ENCODE measurements around the gene IGFL1. TPM values are rescaled to one million over a fixed set of nuclear protein-coding genes. Genes with fewer than 3 reads are reported as not detected.
"Not testable (repeated sequence)": the region's sequence is repeated elsewhere in the genome, so short reads cannot be mapped to it uniquely, and the experiment has no call there.

The IGFL1 gene
- total RNA-seq, 4 donors from 2014 or later = not detected

GRCh38 chr19:46211201-46211881 is 18.2 kb upstream of the IGFL1 start:
- no peak for TF ChIP-seq CTCF (IDR thresholded peaks at IDR 0.05)
- TF ChIP-seq POLR2A (IDR thresholded peaks at IDR 0.05) = no peak
- H3K4me1 ChIP-seq = no peaks in the 10 kb centered on the region
- DNase-seq = no peak
- H3K36me3 ChIP-seq = no peaks in the 10 kb centered on the region
- H3K4me3 ChIP-seq = no peak overlapping the region
- H3K27me3 ChIP-seq = no peaks in the 10 kb centered on the region
- no peaks in the 10 kb centered on the region for H3K9me3 ChIP-seq
- no peak overlapping the region for H3K27ac ChIP-seq

GRCh38 chr19:46212592-46212991 is 16.9 kb upstream of the IGFL1 start:
- H3K4me1 ChIP-seq, H3K27me3 ChIP-seq, DNase-seq, H3K27ac ChIP-seq, H3K9me3 ChIP-seq, H3K4me3 ChIP-seq, H3K36me3 ChIP-seq: not testable (repeated sequence)

- Histone ChIP-seq H3K4me3 (no peak overlapping the region), H3K27me3 (no peaks in the 10 kb centered on the region), H3K9me3 (no peaks in the 10 kb centered on the region), H3K36me3 (no peaks in the 10 kb centered on the region), H3K27ac (no peak overlapping the region), H3K4me1 (no peaks in the 10 kb centered on the region)
- no peak for TF ChIP-seq POLR2A (IDR thresholded peaks at IDR 0.05)
- TF ChIP-seq CTCF (IDR thresholded peaks at IDR 0.05) = no peak
- no peak for DNase-seq
Measured at GRCh38 chr19:46213156-46213555, 16.4 kb upstream of the IGFL1 start.

GRCh38 chr19:46213806-46214205 is 15.7 kb upstream of the IGFL1 start:
- no peak for TF ChIP-seq CTCF (IDR thresholded peaks at IDR 0.05)
- no peak for TF ChIP-seq POLR2A (IDR thresholded peaks at IDR 0.05)
- Histone ChIP-seq H3K4me3 (no peak overlapping the region), H3K4me1 (no peaks in the 10 kb centered on the region), H3K27me3 (no peaks in the 10 kb centered on the region), H3K9me3 (no peaks in the 10 kb centered on the region), H3K36me3 (no peaks in the 10 kb centered on the region), H3K27ac (no peak overlapping the region)
- no peak for DNase-seq

GRCh38 chr19:46216612-46217011 is 12.9 kb upstream of the IGFL1 start:
- no peak for TF ChIP-seq POLR2A (IDR thresholded peaks at IDR 0.05)
- no peak for TF ChIP-seq CTCF (IDR thresholded peaks at IDR 0.05)
- Histone ChIP-seq H3K27ac (no peak overlapping the region), H3K4me1 (no peaks in the 10 kb centered on the region), H3K4me3 (no peak overlapping the region), H3K27me3 (no peaks in the 10 kb centered on the region), H3K36me3 (no peaks in the 10 kb centered on the region), H3K9me3 (no peaks in the 10 kb centered on the region)
- no peak for DNase-seq

- no peak overlapping the region for H3K4me3 ChIP-seq
- TF ChIP-seq POLR2A (IDR thresholded peaks at IDR 0.05) = no peak
- no peak for TF ChIP-seq CTCF (IDR thresholded peaks at IDR 0.05)
- no peaks in the 10 kb centered on the region for H3K27me3 ChIP-seq
- H3K9me3 ChIP-seq = no peaks in the 10 kb centered on the region
- H3K27ac ChIP-seq = no peak overlapping the region
- DNase-seq = no peak
- H3K36me3 ChIP-seq = no peaks in the 10 kb centered on the region
- no peaks in the 10 kb centered on the region for H3K4me1 ChIP-seq
Measured at GRCh38 chr19:46217476-46217875, 12.1 kb upstream of the IGFL1 start.

All from Peyer's patch (tissue), 4 donors.